Kidney (tissue), 14 donors: ENCODE data around the gene RAP1GAP2. TPM values are rescaled to one million over a fixed set of nuclear protein-coding genes. Genes with fewer than 3 reads are reported as not detected.

Experiments used
- DNase-seq, 5 donors: peaks; one replicate each; pipeline ENCODE4 v3.0.0-alpha.2; 2013 to 2020
- FAIRE-seq: peaks from 2 replicates; lab custom pipeline; 2012; peaks lifted over from hg19 to GRCh38; lab: Jason Lieb, UNC
- H3K27ac ChIP-seq, 2 donors: one replicate each; pipeline ENCODE4 v1.7.0; 2013; ENCODE audit warnings: low read depth in 2 of 2, low read length in 2 of 2, inconsistent platforms in 1 of 2
- H3K27me3 ChIP-seq: one replicate; pipeline ENCODE4 v1.7.1; 2013; ENCODE audit warnings: low read length, inconsistent platforms; ENCODE audit not compliant: control insufficient read depth, insufficient read depth
- H3K36me3 ChIP-seq, 3 donors: one replicate each; pipeline versions ENCODE4 v1.7.0 to v1.7.1; 2013; ENCODE audit warnings: low read length in 3 of 3, control low read depth in 1 of 3, inconsistent platforms in 1 of 3; ENCODE audit not compliant: insufficient read depth in 3 of 3, control insufficient read depth in 2 of 3
- H3K4me1 ChIP-seq, 3 donors: one replicate each; pipeline versions ENCODE4 v1.7.0 to v1.7.1; 2013; ENCODE audit warnings: low read length in 3 of 3, inconsistent platforms in 1 of 3, low read depth in 1 of 3; ENCODE audit not compliant: control insufficient read depth in 2 of 3, insufficient read depth in 2 of 3
- H3K4me3 ChIP-seq, 3 donors: one replicate each; pipeline versions ENCODE4 v1.7.0 to v1.8.1; 2013; ENCODE audit warnings: low read length in 3 of 3, control low read depth in 1 of 3, inconsistent platforms in 1 of 3
- H3K9ac ChIP-seq, 3 donors: one replicate each; pipeline versions ENCODE4 v1.7.0 to v1.7.1; 2013; ENCODE audit warnings: low read length in 3 of 3, control low read depth in 1 of 3, inconsistent platforms in 1 of 3
- H3K9me3 ChIP-seq, 3 donors: one replicate each; pipeline versions ENCODE4 v1.7.0 to v1.7.1; 2013; ENCODE audit warnings: low read length in 3 of 3, control low read depth in 1 of 3, inconsistent platforms in 1 of 3; ENCODE audit not compliant: control insufficient read depth in 2 of 3, insufficient read depth in 1 of 3
- CTCF ChIP-seq: IDR thresholded peaks from 3 replicates; pipeline ENCODE4 v1.5.1; 2012; ENCODE audit warnings: mild to moderate bottlenecking, moderate library complexity, borderline replicate concordance; ENCODE audit not compliant: insufficient read depth; ENCODE audit errors: extremely low read depth
- intact Hi-C: fragments of 100-400 bp; cut with DNase I; formaldehyde crosslinking; loops from one replicate; pipeline ENCODE4 v1.11.1; 2022
- polyA plus RNA-seq: library from polyadenylated mRNA; stranded (reverse); fragments of 350-450 nt; fragmentation: Illumina TruSeq; extraction: RNeasy Lipid Tissue Mini Kit (QIAGEN cat#74804); gene quantifications from one replicate; pipeline ENCODE4 v1.2.3, GENCODE V29; 2014; ENCODE audit warnings: low read depth, low replicate concordance; ENCODE audit not compliant: insufficient read depth
- total RNA-seq: library from RNA; stranded (reverse); fragmentation: NEBNext Ultra II Directional; extraction: Animal tissue kit (Norgen Biotek cat#: 25700); gene quantifications from one replicate; pipeline ENCODE4 v1.2.1, GENCODE V29; 2021
- donor health status: control.
- donor health status: control.
- donor health status: control.
- donor health status: control.
- donor health status: control.
- donor health status: DM: yes; HTN: yes; CAD: no.
- donor health status: Normal renal cell carcinoma (clear cell type).

The RAP1GAP2 gene
- total and polyA plus RNA-seq, 2 donors from 2014 or later, result 6.8 to 46.2 TPM

- no peak overlapping the region for H3K9ac ChIP-seq
Observed at GRCh38 chr17:2965621-2966595, 169.7 kb downstream of the RAP1GAP2 start.

DNA sequence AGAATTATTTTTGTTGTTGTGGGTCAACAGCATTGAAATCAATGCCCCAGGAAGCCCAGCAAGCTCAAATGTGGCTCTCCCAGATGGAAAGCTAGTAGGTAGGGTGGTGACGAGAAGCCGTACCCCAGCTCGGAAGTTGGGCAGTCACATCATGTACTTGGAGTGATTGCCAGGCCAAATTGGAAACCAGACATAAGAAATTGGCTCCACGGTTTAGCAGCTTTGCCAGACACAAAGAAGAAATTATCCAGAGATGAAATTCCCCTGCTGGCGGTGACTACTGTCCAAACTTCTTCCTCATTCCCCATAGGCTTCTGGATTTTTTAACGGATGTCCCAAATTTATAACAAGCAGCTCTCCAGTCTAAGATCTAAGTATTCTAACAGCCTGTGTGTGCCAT lies 171.3 kb downstream of the RAP1GAP2 start:
- H3K36me3 ChIP-seq, result no peaks in the 10 kb centered on the region
- H3K4me3 ChIP-seq, result no peak overlapping the region
- H3K4me1 ChIP-seq, result peaks cover 0 to 2% (median 0%) of the 10 kb centered on the region in 3 donors
- TF ChIP-seq CTCF, result no peak
- H3K9me3 ChIP-seq, result no peaks in the 10 kb centered on the region
- DNase-seq, result no peak
- no peaks in the 10 kb centered on the region for H3K27me3 ChIP-seq
- intact Hi-C loops, result no loop called here
- H3K27ac ChIP-seq, result no peak overlapping the region
- FAIRE-seq, result no peak
- H3K9ac ChIP-seq, result no peak overlapping the region

More at GRCh38 chr17:2965621-2966595, 169.7 kb downstream of the RAP1GAP2 start:
- H3K4me1 ChIP-seq, result peaks cover 0 to 2% (median 0%) of the 10 kb centered on the region in 3 donors
- intact Hi-C loops, result no loop called here
- no peaks in the 10 kb centered on the region for H3K27me3 ChIP-seq
- H3K36me3 ChIP-seq, result no peaks in the 10 kb centered on the region
- H3K9me3 ChIP-seq, result no peaks in the 10 kb centered on the region
- FAIRE-seq (no peak), DNase-seq (peak in 2 of 5 donors; percentile 25 to 49)
- TF ChIP-seq CTCF, result no peak
- H3K27ac ChIP-seq, result peak overlapping the region; percentile 53 to 74
- no peak overlapping the region for H3K4me3 ChIP-seq

DNA sequence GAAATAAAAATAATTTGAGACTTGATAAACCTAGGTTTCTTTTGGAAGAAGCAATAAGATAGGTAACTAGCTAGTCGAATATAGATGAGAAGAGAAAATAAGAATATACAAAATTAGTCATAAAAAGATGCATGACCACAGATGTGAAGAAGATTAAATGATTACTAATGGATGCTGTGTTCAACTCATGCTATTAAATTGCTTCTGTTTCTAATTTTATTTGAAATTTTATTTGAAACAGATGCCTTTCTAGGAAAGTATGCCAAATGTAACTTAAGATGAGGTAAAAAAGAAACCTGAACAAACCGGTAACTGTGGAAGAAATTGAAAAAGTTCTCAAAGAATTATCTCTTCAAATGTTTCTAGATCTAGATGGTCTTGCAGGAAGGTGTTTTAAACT lies 175.6 kb downstream of the RAP1GAP2 start:
- DNase-seq, result no peak
- Histone ChIP-seq H3K4me1 (no peaks in the 10 kb centered on the region), H3K27me3 (no peaks in the 10 kb centered on the region), H3K9me3 (no peaks in the 10 kb centered on the region), H3K4me3 (no peak overlapping the region), H3K9ac (no peak overlapping the region), H3K36me3 (no peaks in the 10 kb centered on the region), H3K27ac (no peak overlapping the region)
- TF ChIP-seq CTCF, result no peak
- intact Hi-C loops, result no loop called here
- FAIRE-seq, result no peak
